PFSK-1 (cell line): ENCODE measurements around the gene COX18.

Source experiments
- FOXP2 ChIP-seq: optimal IDR thresholded peaks from 2 replicates; pipeline ENCODE3; 2011; ENCODE audit warnings: borderline replicate concordance, control low read depth, inconsistent platforms; ENCODE audit not compliant: insufficient read depth; ENCODE audit errors: extremely low read length, extremely low read depth
- POLR2AphosphoS5 ChIP-seq: IDR thresholded peaks from 2 replicates; pipeline ENCODE4 v1.6.1; 2012; ENCODE audit warnings: low read depth, mild to moderate bottlenecking, control low read depth, low read length, moderate library complexity
- SIN3A ChIP-seq: IDR thresholded peaks from 2 replicates; pipeline ENCODE4 v1.6.1; 2012; ENCODE audit warnings: mild to moderate bottlenecking, low read length, moderate library complexity, borderline replicate concordance; ENCODE audit not compliant: insufficient read depth
- TAF1 ChIP-seq: IDR thresholded peaks from 2 replicates; pipeline ENCODE4 v1.6.1; 2012; ENCODE audit warnings: low read length, control low read depth, borderline replicate concordance; ENCODE audit not compliant: insufficient read depth
- TF ChIP-seq, protein P1 (sequence below), 2 experiments: IDR thresholded peaks; 2 replicates each; pipeline versions ENCODE4 v1.6.1 to v1.8.0; 2011 to 2012; ENCODE audit warnings: low read depth in 2 of 2, low read length in 2 of 2, control low read depth in 1 of 2, inconsistent platforms in 1 of 2, mild to moderate bottlenecking in 1 of 2, moderate library complexity in 1 of 2; ENCODE audit not compliant: insufficient read depth in 1 of 2

COX18 gene

GRCh38 chr4:73019462-73020047 lies 50.0 kb downstream of the COX18 start:
- TF ChIP-seq POLR2AphosphoS5 (no peak), SIN3A (no peak), FOXP2 (no peak), TAF1 (no peak)
- TF ChIP-seq, protein P1, sequence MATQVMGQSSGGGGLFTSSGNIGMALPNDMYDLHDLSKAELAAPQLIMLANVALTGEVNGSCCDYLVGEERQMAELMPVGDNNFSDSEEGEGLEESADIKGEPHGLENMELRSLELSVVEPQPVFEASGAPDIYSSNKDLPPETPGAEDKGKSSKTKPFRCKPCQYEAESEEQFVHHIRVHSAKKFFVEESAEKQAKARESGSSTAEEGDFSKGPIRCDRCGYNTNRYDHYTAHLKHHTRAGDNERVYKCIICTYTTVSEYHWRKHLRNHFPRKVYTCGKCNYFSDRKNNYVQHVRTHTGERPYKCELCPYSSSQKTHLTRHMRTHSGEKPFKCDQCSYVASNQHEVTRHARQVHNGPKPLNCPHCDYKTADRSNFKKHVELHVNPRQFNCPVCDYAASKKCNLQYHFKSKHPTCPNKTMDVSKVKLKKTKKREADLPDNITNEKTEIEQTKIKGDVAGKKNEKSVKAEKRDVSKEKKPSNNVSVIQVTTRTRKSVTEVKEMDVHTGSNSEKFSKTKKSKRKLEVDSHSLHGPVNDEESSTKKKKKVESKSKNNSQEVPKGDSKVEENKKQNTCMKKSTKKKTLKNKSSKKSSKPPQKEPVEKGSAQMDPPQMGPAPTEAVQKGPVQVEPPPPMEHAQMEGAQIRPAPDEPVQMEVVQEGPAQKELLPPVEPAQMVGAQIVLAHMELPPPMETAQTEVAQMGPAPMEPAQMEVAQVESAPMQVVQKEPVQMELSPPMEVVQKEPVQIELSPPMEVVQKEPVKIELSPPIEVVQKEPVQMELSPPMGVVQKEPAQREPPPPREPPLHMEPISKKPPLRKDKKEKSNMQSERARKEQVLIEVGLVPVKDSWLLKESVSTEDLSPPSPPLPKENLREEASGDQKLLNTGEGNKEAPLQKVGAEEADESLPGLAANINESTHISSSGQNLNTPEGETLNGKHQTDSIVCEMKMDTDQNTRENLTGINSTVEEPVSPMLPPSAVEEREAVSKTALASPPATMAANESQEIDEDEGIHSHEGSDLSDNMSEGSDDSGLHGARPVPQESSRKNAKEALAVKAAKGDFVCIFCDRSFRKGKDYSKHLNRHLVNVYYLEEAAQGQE (IDR thresholded peaks at IDR 0.05; ENCODE audit: insufficient read depth in 1 of 2, low read depth in 2 of 2, low read length in 2 of 2) = no peak

- TF ChIP-seq SIN3A (no peak), TAF1 (no peak), FOXP2 (no peak), POLR2AphosphoS5 (no peak)
- TF ChIP-seq, protein P1 (IDR thresholded peaks at IDR 0.05; ENCODE audit: insufficient read depth in 1 of 2, low read depth in 2 of 2, low read length in 2 of 2) = no peak
Observed at GRCh38 chr4:73018595-73018994, 50.9 kb downstream of the COX18 start.

GRCh38 chr4:73013310-73013709 lies 56.2 kb downstream of the COX18 start:
- no peak for TF ChIP-seq FOXP2
- no peak for TF ChIP-seq SIN3A
- no peak for TF ChIP-seq TAF1
- TF ChIP-seq, protein P1 (IDR thresholded peaks at IDR 0.05; ENCODE audit: insufficient read depth in 1 of 2, low read depth in 2 of 2, low read length in 2 of 2) = no peak
- no peak for TF ChIP-seq POLR2AphosphoS5

DNA sequence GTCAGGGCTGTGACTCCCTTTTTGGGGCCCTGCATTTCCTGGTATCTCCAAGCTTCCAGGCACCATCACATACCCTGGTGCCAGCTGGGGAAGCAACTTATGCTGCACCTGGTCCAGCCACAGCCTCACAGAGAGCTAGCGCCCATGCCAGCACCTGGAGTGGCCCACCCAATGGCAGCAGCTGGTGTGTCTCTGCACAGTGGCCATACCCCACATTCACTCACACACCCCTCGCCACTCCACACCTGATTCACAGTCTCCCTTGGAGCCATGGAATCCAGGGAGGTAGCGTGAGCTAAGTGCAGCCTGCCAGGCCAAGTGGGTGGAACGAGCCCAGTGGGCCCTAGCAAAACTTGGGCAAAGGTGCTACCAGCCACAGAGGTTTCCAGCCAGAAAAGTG lies 56.8 kb downstream of the COX18 start:
- TF ChIP-seq POLR2AphosphoS5 = no peak

GRCh38 chr4:73011629-73011985 lies 57.9 kb downstream of the COX18 start:
- TF ChIP-seq SIN3A = no peak
- TF ChIP-seq, protein P1 (IDR thresholded peaks at IDR 0.05; ENCODE audit: insufficient read depth in 1 of 2, low read depth in 2 of 2, low read length in 2 of 2) = no peak
- no peak for TF ChIP-seq POLR2AphosphoS5
- TF ChIP-seq FOXP2 = no peak
- no peak for TF ChIP-seq TAF1
